Sigmoid colon (tissue), 7 donors: ENCODE results near the gene TRPM3. TPM values are rescaled to one million over a fixed set of nuclear protein-coding genes. Genes with fewer than 3 reads are reported as not detected.
"Not testable (repeated sequence)": the region's sequence is repeated elsewhere in the genome, so short reads cannot be mapped to it uniquely, and the experiment has no call there.

Source experiments
- DNase-seq: peaks from one replicate; pipeline ENCODE4 v3.0.0-alpha.2; 2019
- H3K27ac ChIP-seq, 4 donors: fragments of 200-600 bp; sonication (generic); one replicate each; pipeline ENCODE4 v1.5.1; 2016 to 2019; ENCODE audit warnings: mild to moderate bottlenecking in 1 of 4
- H3K27me3 ChIP-seq, 3 donors: fragments of 200-600 bp; sonication (generic); one replicate each; pipeline ENCODE4 v1.5.1; 2019; ENCODE audit warnings: mild to moderate bottlenecking in 1 of 3
- H3K36me3 ChIP-seq, 4 donors: fragments of 200-600 bp; sonication (generic); one replicate each; pipeline ENCODE4 v1.5.1; 2016 to 2019
- H3K4me1 ChIP-seq, 4 donors: fragments of 200-600 bp; sonication (generic); one replicate each; pipeline ENCODE4 v1.5.1; 2017 to 2019
- H3K4me3 ChIP-seq, 4 donors: fragments of 200-600 bp; sonication (generic); one replicate each; pipeline ENCODE4 v1.5.1; 2017 to 2019; ENCODE audit warnings: mild to moderate bottlenecking in 2 of 4, moderate library complexity in 1 of 4
- H3K9me3 ChIP-seq, 4 donors: fragments of 200-600 bp in 3 of 4; sonication (generic) in 3 of 4; one replicate each; pipeline versions ENCODE4 v1.5.1 to v1.6.1; 2013 to 2019
- CTCF ChIP-seq, 4 experiments: fragments of 450-650 bp in 3 of 4; fragments of 200-600 bp in 1 of 4; IDR thresholded peaks; one replicate each; pipeline ENCODE4 v1.5.1; 2016 to 2019; ENCODE audit warnings: antibody characterized with exemption in 4 of 4, mild to moderate bottlenecking in 3 of 4, moderate library complexity in 2 of 4
- EP300 ChIP-seq, 4 donors: sonication (generic); formaldehyde crosslinking; IDR thresholded peaks; one replicate each; pipeline ENCODE4 v1.6.1; 2017; ENCODE audit warnings: antibody characterized with exemption in 4 of 4
- POLR2A ChIP-seq, 2 donors: fragments of 450-650 bp; IDR thresholded peaks; one replicate each; pipeline ENCODE4 v1.6.1; 2016; ENCODE audit warnings: antibody characterized with exemption in 2 of 2, mild to moderate bottlenecking in 2 of 2, moderate library complexity in 2 of 2
- POLR2AphosphoS5 ChIP-seq, 4 donors: sonication (generic); formaldehyde crosslinking; IDR thresholded peaks; one replicate each; pipeline ENCODE4 v1.6.1; 2017; ENCODE audit warnings: antibody characterized with exemption in 4 of 4
- WGBS, 2 donors: extraction: QIAGEN DNeasy Blood & Tissue Kit; methylation state at CpG; one replicate each; pipeline ENCODE4 v1.1.7; 2013; 5-methylcytosine and 5-hydroxymethylcytosine counted together
- intact Hi-C: fragments of 100-400 bp; cut with DNase I; formaldehyde crosslinking; loops from one replicate; pipeline ENCODE4 v1.15.1; 2023
- polyA plus RNA-seq, 3 donors: library from polyadenylated mRNA; stranded (reverse); fragments of 200-250 nt; gene quantifications; one replicate each; pipeline ENCODE4 v1.2.3, GENCODE V29; 2013
- total RNA-seq, 4 donors: library from RNA; depleted of rRNA; stranded (reverse); fragments of >200 nt; gene quantifications; one replicate each; pipeline ENCODE4 v1.1.0, GENCODE V29; 2016
- donor health status: healthy with polysubstance abuse.
- donor health status: Bipolar disorder and iron deficiency.
- donor health status: healthy.

Gene TRPM3
- total and polyA plus RNA-seq, 7 donors: 0.07 to 1.8 (median 0.41) TPM; not detected in 2

GRCh38 chr9:70656281-70656680, 465.1 kb downstream of the TRPM3 start:
- no peaks in the 10 kb centered on the region for H3K36me3 ChIP-seq
- H3K4me3 ChIP-seq: no peak overlapping the region
- intact Hi-C loops: no loop called here
- TF ChIP-seq CTCF (IDR thresholded peaks at IDR 0.05) (no peak), POLR2A (IDR thresholded peaks at IDR 0.05) (no peak), EP300 (IDR thresholded peaks at IDR 0.05) (no peak), POLR2AphosphoS5 (IDR thresholded peaks at IDR 0.05) (no peak)
- H3K27me3 ChIP-seq: no peaks in the 10 kb centered on the region
- no peak for DNase-seq
- no peaks in the 10 kb centered on the region for H3K4me1 ChIP-seq
- WGBS, 2 donors: 77 to 91% methylated on average over 1 of the region's 1 CpG
- no peak overlapping the region for H3K27ac ChIP-seq
- H3K9me3 ChIP-seq: peaks cover 0 to 6% (median 0%) of the 10 kb centered on the region in 4 donors

- Histone ChIP-seq H3K4me1 (no peaks in the 10 kb centered on the region), H3K36me3 (no peaks in the 10 kb centered on the region), H3K4me3 (no peak overlapping the region), H3K27me3 (no peaks in the 10 kb centered on the region), H3K27ac (no peak overlapping the region), H3K9me3 (peaks cover 0 to 3% (median 1%) of the 10 kb centered on the region in 4 donors)
- intact Hi-C loops: no loop called here
- TF ChIP-seq CTCF (IDR thresholded peaks at IDR 0.05) (no peak), EP300 (IDR thresholded peaks at IDR 0.05) (no peak), POLR2A (IDR thresholded peaks at IDR 0.05) (no peak), POLR2AphosphoS5 (IDR thresholded peaks at IDR 0.05) (no peak)
- WGBS, 2 donors: 57 to 69% methylated on average over 1 of the region's 1 CpG
- no peak for DNase-seq
Observed at GRCh38 chr9:70654144-70654543, 467.3 kb downstream of the TRPM3 start.

GRCh38 chr9:70644627-70645026, 476.8 kb downstream of the TRPM3 start:
- not testable (repeated sequence) for H3K27me3 ChIP-seq, H3K36me3 ChIP-seq, H3K9me3 ChIP-seq, H3K4me1 ChIP-seq, H3K27ac ChIP-seq, H3K4me3 ChIP-seq, DNase-seq
- intact Hi-C loops: loop anchor here (5.0 kb wide), 1 partner anchor 603 kb away; no protein-coding TSS in a partner anchor

- Histone ChIP-seq H3K4me1 (no peaks in the 10 kb centered on the region), H3K36me3 (no peaks in the 10 kb centered on the region), H3K9me3 (no peaks in the 10 kb centered on the region), H3K4me3 (no peak overlapping the region), H3K27me3 (no peaks in the 10 kb centered on the region), H3K27ac (no peak overlapping the region)
- intact Hi-C loops: loop anchor here (5.0 kb wide), 1 partner anchor 605 kb away; no protein-coding TSS in a partner anchor
- 84 to 86% methylated on average over 8 of the region's 8 CpGs for WGBS, 2 donors
- no peak for DNase-seq
- TF ChIP-seq EP300 (IDR thresholded peaks at IDR 0.05): no peak
- no peak for TF ChIP-seq POLR2A (IDR thresholded peaks at IDR 0.05)
- no peak for TF ChIP-seq POLR2AphosphoS5 (IDR thresholded peaks at IDR 0.05)
- no peak for TF ChIP-seq CTCF (IDR thresholded peaks at IDR 0.05)
Observed at GRCh38 chr9:70642341-70642740, 479.1 kb downstream of the TRPM3 start.

- Histone ChIP-seq H3K4me1 (no peaks in the 10 kb centered on the region), H3K4me3 (no peak overlapping the region), H3K27me3 (no peaks in the 10 kb centered on the region), H3K27ac (no peak overlapping the region), H3K36me3 (no peaks in the 10 kb centered on the region), H3K9me3 (no peaks in the 10 kb centered on the region)
- no peak for TF ChIP-seq EP300 (IDR thresholded peaks at IDR 0.05)
- WGBS, 2 donors: 67 to 71% methylated on average over 1 of the region's 1 CpG
- intact Hi-C loops: loop anchor here (5.0 kb wide), 1 partner anchor 606 kb away; no protein-coding TSS in a partner anchor
- DNase-seq: no peak
Observed at GRCh38 chr9:70641631-70642030, 479.8 kb downstream of the TRPM3 start.

GRCh38 chr9:70641031-70641430, 480.4 kb downstream of the TRPM3 start:
- H3K4me3 ChIP-seq: no peak overlapping the region
- H3K27me3 ChIP-seq: no peaks in the 10 kb centered on the region
- intact Hi-C loops: loop anchor here (5.0 kb wide), 1 partner anchor 606 kb away; no protein-coding TSS in a partner anchor
- no peak for DNase-seq
- no peak for TF ChIP-seq POLR2A (IDR thresholded peaks at IDR 0.05)
- no peak for TF ChIP-seq POLR2AphosphoS5 (IDR thresholded peaks at IDR 0.05)
- TF ChIP-seq CTCF (IDR thresholded peaks at IDR 0.05): no peak
- no peak for TF ChIP-seq EP300 (IDR thresholded peaks at IDR 0.05)
- H3K27ac ChIP-seq: no peak overlapping the region
- no peaks in the 10 kb centered on the region for H3K4me1 ChIP-seq
- no peaks in the 10 kb centered on the region for H3K9me3 ChIP-seq
- WGBS, 2 donors: 86 to 87% methylated on average over 4 of the region's 4 CpGs
- H3K36me3 ChIP-seq: no peaks in the 10 kb centered on the region
